ENCODE data around the gene GGTLC1. TPM values are rescaled to one million over a fixed set of nuclear protein-coding genes. Genes with fewer than 3 reads are reported as not detected.

The GGTLC1 gene
- total RNA-seq, 4 donors from 2014 or later, result not detected

- no peaks in the 10 kb centered on the region for H3K4me1 ChIP-seq
- WGBS, result 67% methylated on average over 9 of the region's 9 CpGs
- no peak overlapping the region for H3K27ac ChIP-seq (replicated peaks in 1 of 4)
- H3K9me3 ChIP-seq, result no peaks in the 10 kb centered on the region
- no peaks in the 10 kb centered on the region for H3K36me3 ChIP-seq
- no peak overlapping the region for H3K4me3 ChIP-seq
- no peak for TF ChIP-seq POLR2AphosphoS5 (IDR thresholded peaks at IDR 0.05)
- TF ChIP-seq EP300 (IDR thresholded peaks at IDR 0.05), result no peak
- TF ChIP-seq CTCF (IDR thresholded peaks at IDR 0.05), result no peak
- no peak for TF ChIP-seq POLR2A (IDR thresholded peaks at IDR 0.05; ENCODE audit: low read depth)
- intact Hi-C loops (cut with DNase I), result no loop called here
- no peak for DNase-seq (ENCODE audit: extremely low spot score)
- peaks cover 0 to 16% (median 0%) of the 10 kb centered on the region in 4 donors for H3K27me3 ChIP-seq
These were observed 15.9 kb upstream of the GGTLC1 start for GRCh38 chr20:24004471-24004870.

- no peak overlapping the region for H3K27ac ChIP-seq (replicated peaks in 1 of 4)
- intact Hi-C loops (cut with DNase I), result no loop called here
- 89% methylated on average over 13 of the region's 13 CpGs for WGBS
- H3K36me3 ChIP-seq, result no peaks in the 10 kb centered on the region
- no peaks in the 10 kb centered on the region for H3K9me3 ChIP-seq
- DNase-seq (ENCODE audit: extremely low spot score), result no peak
- H3K4me1 ChIP-seq, result no peaks in the 10 kb centered on the region
- TF ChIP-seq POLR2A (IDR thresholded peaks at IDR 0.05; ENCODE audit: low read depth) (no peak), CTCF (IDR thresholded peaks at IDR 0.05) (no peak), POLR2AphosphoS5 (IDR thresholded peaks at IDR 0.05) (no peak), EP300 (IDR thresholded peaks at IDR 0.05) (no peak)
- no peak overlapping the region for H3K4me3 ChIP-seq
- peaks cover 0 to 21% (median 0%) of the 10 kb centered on the region in 4 donors for H3K27me3 ChIP-seq
These were observed 14.3 kb upstream of the GGTLC1 start for GRCh38 chr20:24002896-24003295.

GRCh38 chr20:24001712-24002405 lies 13.3 kb upstream of the GGTLC1 start:
- H3K4me1 ChIP-seq, result no peaks in the 10 kb centered on the region
- no peak overlapping the region for H3K27ac ChIP-seq (replicated peaks in 1 of 4)
- no peaks in the 10 kb centered on the region for H3K36me3 ChIP-seq
- no peak for TF ChIP-seq POLR2A (IDR thresholded peaks at IDR 0.05; ENCODE audit: low read depth)
- no peak for TF ChIP-seq POLR2AphosphoS5 (IDR thresholded peaks at IDR 0.05)
- H3K27me3 ChIP-seq, result peaks cover 0 to 21% (median 0%) of the 10 kb centered on the region in 4 donors
- no peak overlapping the region for H3K4me3 ChIP-seq
- intact Hi-C loops (cut with DNase I), result no loop called here
- WGBS, result 87% methylated on average over 7 of the region's 7 CpGs
- DNase-seq (ENCODE audit: extremely low spot score), result no peak
- H3K9me3 ChIP-seq, result no peaks in the 10 kb centered on the region

DNA sequence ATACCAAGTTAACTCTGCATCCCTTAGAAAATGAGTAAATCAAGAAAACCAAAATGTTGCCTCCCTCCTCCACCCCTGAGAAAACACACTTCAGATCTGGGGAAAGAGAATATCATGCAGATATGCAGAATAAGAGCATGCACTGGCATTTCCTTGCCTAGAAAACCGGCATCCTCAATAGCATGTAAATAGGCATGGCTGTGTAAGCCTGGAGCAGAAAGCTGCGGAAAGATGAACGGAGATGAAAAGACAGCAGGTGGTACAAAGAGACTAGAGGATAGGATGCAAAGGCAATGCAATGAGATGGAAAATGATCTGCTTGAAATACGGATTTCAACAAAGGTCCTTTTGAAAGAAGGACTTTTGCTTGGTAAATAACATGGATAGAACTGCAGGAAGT lies 10.3 kb upstream of the GGTLC1 start:
- no peaks in the 10 kb centered on the region for H3K4me1 ChIP-seq
- H3K27ac ChIP-seq (replicated peaks in 1 of 4), result no peak overlapping the region
- DNase-seq (ENCODE audit: extremely low spot score), result no peak
- TF ChIP-seq CTCF (IDR thresholded peaks at IDR 0.05) (no peak), POLR2AphosphoS5 (IDR thresholded peaks at IDR 0.05) (no peak), EP300 (IDR thresholded peaks at IDR 0.05) (no peak), POLR2A (IDR thresholded peaks at IDR 0.05; ENCODE audit: low read depth) (no peak)
- peaks cover 0 to 13% (median 0%) of the 10 kb centered on the region in 4 donors for H3K27me3 ChIP-seq
- 71% methylated on average over 4 of the region's 4 CpGs for WGBS
- no peak overlapping the region for H3K4me3 ChIP-seq
- H3K9me3 ChIP-seq, result no peaks in the 10 kb centered on the region
- intact Hi-C loops (cut with DNase I), result loop anchor here (5.0 to 10.0 kb wide), 3 partner anchors 62 to 194 kb away; no protein-coding TSS in a partner anchor
- no peaks in the 10 kb centered on the region for H3K36me3 ChIP-seq

- 85% methylated on average over 8 of the region's 8 CpGs for WGBS
- intact Hi-C loops (cut with DNase I), result loop anchor here (5.0 to 10.0 kb wide), 3 partner anchors 61 to 194 kb away; no protein-coding TSS in a partner anchor
- Histone ChIP-seq H3K27me3 (peaks cover 0 to 13% (median 0%) of the 10 kb centered on the region in 4 donors), H3K4me1 (no peaks in the 10 kb centered on the region), H3K36me3 (no peaks in the 10 kb centered on the region), H3K9me3 (no peaks in the 10 kb centered on the region), H3K4me3 (no peak overlapping the region), H3K27ac (replicated peaks in 1 of 4) (no peak overlapping the region)
- DNase-seq (ENCODE audit: extremely low spot score), result no peak
- no peak for TF ChIP-seq POLR2A (IDR thresholded peaks at IDR 0.05; ENCODE audit: low read depth)
- TF ChIP-seq POLR2AphosphoS5 (IDR thresholded peaks at IDR 0.05), result no peak
- no peak for TF ChIP-seq EP300 (IDR thresholded peaks at IDR 0.05)
- no peak for TF ChIP-seq CTCF (IDR thresholded peaks at IDR 0.05)
These were observed 9.8 kb upstream of the GGTLC1 start for GRCh38 chr20:23998392-23998791.
